ENCODE results near the gene DUS2. TPM values are rescaled to one million over a fixed set of nuclear protein-coding genes. Genes with fewer than 3 reads are reported as not detected.
"Not testable (repeated sequence)": the region's sequence is repeated elsewhere in the genome, so short reads cannot be mapped to it uniquely, and the experiment has no call there.

Gene DUS2
- polyA plus RNA-seq (2013, experiment 1 of 2; ENCODE audit: insufficient read length), result 13.4 TPM
- 13.5 TPM for polyA plus RNA-seq (2013, experiment 2 of 2; ENCODE audit: insufficient read length)

GRCh38 chr16:68022728-68023537 lies at the start of gene DUS2, which contains the start of gene DDX28:
Gene DUS2, plus strand, starts transcription at chr16:68023284. Its CDS starts 14,740 bp downstream, at chr16:68038024.
Gene DDX28, minus strand, starts transcription at chr16:68023232. Its CDS starts 30 bp downstream, at chr16:68023202.
- peak; percentile 91 for DNase-seq

DNA sequence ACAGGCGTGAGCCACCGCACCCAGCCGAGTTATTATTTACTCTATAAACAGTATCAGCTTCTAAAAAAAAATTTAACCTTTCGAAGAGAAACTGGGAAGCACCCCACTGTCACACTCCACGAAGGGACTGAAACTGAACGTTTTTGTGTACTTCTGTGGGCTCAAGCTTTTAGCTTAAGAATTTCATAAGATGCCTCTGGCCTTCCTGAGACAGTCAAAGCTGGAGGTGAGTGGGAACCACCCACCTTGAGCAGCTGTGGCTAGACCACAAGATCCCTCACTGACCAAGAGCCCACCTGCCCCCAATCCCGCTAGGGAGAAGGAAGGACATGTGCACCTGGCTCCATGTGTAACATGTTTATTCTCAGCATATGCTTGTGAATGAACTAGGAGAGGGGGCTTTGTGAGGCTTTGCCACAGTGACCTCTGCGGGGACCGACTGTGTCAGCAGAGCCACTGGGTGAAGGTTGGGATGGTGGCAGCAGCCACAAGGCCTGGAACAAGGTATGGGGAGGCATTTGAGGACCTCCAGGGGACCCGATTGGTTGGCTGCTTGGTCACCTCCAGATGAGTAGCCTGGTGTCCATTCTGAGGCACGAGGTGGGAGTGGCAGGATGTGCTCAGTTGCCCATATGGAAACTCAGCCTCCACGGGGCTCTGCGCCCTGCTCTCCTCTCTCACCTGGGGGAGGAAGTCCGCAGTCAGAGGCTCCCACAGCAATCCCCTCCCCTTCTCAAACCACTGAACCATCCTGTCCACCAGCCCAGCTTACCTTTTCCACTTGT lies 47.6 kb upstream of the DUS2 start:
- DNase-seq, result no peak

DNA sequence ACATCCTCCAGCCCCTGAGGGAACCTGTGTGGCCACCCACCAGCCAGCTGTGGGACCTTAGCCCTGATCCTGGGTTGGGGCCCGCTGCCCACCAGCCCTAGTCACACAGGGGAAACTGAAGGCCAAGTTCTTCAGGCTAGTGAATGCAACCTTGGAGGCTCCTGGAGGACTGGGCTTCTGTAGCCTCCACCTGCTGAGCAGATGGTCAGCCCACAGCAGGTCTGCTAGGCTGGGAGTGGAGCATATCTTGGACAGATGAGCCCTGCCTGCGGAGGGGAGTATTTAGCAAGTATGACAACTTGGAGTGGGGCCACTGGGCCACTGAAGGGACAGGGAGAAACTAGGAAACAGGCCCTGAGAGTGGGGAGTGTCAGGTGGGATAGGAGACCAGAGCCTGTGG lies 46.9 kb upstream of the DUS2 start:
- no peak for DNase-seq

GRCh38 chr16:67977005-67977404 lies 46.1 kb upstream of the DUS2 start:
- DNase-seq, result no peak

GRCh38 chr16:67977469-67978227 lies 45.4 kb upstream of the DUS2 start:
- DNase-seq, result no peak

- DNase-seq, result no peak
These were observed 43.0 kb upstream of the DUS2 start, which contains the start of gene DPEP3 for GRCh38 chr16:67979955-67980678. Gene DPEP3, minus strand, starts transcription at chr16:67980499. Its CDS starts 119 bp downstream, at chr16:67980380.

- DNase-seq, result no peak
These were observed 40.9 kb upstream of the DUS2 start for GRCh38 chr16:67982011-67982696.

DNA sequence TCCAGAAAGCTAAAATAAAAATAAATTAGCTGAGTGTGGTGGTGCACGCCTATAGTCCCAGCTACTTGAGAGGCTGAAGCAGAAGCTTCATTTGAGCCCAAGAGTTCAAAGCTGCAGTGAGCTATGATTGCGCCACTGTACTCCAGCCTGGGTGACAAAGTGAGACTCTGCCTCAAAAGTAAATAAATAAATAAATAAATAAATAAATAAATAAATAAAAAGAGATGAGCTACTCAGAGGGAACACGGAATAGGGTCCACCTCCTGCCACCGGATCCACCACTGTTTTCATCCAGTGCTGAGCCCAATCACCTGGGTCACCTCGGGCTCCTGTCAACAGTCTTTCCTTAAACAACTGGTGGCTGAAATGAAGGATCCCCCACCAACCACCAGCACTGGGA lies 36.1 kb upstream of the DUS2 start:
- no peak for DNase-seq

DNA sequence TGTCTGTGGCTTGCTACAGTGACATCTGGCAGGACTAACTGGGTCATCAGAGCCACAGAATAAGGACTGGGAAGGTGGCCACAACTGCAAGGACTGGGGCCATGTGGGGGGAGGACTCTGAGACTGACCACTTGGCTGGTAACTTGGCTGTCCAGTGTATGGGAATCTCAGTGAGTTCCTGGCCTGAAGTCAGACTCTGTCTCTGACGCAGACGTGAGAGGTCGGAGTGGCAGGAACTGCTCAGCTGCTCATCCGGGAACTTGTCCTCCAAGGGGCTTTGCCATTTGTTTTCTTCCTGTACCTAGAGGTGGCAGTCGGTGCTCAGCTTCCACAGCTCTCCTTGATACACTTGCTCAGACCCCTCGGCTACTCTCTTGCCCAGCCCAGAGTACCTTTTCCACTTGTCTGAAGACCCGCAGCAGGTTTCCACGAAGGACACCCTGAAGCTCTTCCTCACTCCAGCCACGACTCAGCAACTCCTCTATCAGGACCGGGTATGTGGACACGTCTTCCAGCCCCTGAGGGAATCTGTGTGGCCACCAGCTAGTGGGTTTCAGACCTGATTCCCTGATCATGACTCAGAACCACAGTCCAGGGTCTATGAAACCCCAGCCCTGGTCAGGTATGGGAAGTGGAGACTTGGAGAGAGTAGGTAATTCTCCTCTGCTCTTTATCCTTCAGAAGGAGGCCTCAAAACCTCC lies 35.5 kb upstream of the DUS2 start:
- no peak for DNase-seq

GRCh38 chr16:67988675-67989074 lies 34.4 kb upstream of the DUS2 start:
- DNase-seq, result no peak

DNA sequence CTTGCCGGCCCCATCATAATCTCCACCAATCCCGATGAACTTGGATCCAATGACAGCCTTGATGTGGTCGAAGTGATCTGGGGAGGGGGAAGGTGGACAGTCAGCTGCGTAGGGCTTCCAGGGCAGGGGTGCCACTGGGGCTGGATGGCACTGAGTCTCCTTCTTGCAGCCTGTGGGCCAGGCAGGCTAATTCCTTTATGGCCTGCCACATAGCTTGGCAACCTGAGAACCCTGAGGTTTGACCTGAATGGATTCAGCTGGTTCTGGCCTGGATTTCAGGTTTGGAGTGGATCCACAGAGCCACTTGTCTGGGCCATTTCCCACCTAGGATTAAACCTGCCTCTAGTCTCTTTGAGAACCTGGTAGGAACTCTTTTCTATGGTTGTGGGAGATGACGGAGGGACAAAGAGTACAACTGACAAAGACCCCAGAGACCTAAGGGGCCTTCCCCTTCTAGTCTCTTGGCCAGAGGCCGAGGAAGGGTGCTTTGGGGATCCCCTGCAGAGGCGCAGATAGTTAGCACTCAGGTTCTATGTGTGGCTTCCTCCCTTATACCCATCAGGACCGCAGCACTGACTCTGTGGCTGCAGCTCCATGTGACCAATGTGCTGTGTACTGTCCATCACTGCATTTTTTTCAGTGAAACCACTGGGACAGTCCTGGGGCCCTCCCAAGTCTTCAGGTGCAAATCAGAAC lies 33.6 kb upstream of the DUS2 start:
- no peak for DNase-seq

GRCh38 chr16:67990018-67990386 lies 33.1 kb upstream of the DUS2 start:
- no peak for DNase-seq

GRCh38 chr16:67992661-67993206 lies 30.4 kb upstream of the DUS2 start:
- no peak for DNase-seq

DNA sequence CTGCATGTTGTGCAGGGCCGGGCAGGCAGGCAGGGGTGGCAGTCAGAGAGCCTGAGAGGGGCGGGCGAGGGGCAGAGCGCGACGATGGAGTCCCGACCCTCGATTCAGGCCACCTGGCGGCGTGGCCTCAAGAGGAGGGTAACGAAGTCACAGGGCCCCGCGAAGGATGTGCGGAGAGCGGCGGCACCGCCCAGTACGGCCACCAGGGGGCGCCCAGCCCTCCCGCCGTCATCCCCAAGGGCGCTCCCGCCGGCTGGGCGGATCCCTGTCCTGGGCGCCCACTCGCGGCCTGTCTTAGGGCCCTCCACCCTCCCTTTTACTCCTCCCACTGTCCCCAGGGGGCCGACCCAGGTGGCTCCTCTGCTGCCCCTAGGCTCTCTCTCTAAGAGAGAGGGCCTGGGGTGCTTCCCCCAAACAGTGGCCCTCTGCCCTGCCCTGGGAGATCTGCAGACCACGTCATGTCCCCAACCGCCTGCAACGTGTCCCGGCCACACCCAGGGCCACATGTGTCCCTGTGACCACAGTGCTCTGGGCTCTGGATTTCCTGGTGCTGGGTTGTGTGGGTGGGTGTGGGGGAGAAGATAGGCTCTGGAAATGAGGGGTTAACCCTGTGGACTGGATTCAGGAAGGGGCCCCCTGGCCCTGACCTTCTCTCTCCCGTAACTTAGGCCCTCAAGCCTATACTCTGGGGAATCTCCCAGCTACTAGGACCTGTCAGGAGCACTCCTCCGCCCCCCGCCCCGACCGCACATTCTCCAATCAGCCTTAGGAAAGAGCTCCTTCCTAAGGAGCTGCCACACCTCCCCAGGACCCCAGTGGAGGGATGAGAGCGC lies 29.7 kb upstream of the DUS2 start:
- DNase-seq, result peak; percentile 72

GRCh38 chr16:67994040-67994408 lies 29.1 kb upstream of the DUS2 start:
- DNase-seq, result not testable (repeated sequence)

- no peak for DNase-seq
These were observed 27.7 kb upstream of the DUS2 start for GRCh38 chr16:67995423-67995822.

DNA sequence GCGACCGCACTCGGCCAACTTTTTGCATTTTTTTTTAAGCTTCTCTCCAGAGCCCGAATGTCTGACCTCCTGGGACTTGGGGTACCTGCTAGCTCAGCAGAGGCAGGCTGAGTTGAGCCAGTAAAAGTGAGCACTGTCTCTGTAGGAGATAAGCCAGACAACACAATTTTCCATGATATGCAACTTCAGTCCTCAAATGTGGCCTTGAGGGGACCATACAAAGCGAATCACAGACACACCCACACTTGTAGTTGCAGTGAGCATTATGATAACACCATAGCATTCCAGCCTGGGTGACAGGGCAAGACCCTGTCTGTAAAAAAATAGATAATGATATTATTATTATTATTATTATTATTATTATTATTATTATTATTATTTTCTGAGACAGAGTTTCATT lies 26.4 kb upstream of the DUS2 start:
- DNase-seq, result no peak

- not testable (repeated sequence) for DNase-seq
These were observed 24.8 kb upstream of the DUS2 start for GRCh38 chr16:67998231-67998778.
